DOHH2 (cell line): ENCODE data around the gene TMC4.

ENCODE experiments used
- H3F3A ChIP-seq: fragments of 200-600 bp; sonication (generic), shearing (Covaris generic); 2 replicates; pipeline ENCODE4 v1.6.0; 2016; ENCODE audit warnings: antibody characterized with exemption, mild to moderate bottlenecking; ENCODE audit not compliant: control insufficient read depth, insufficient read depth
- H3K27ac ChIP-seq: fragments of 200-600 bp; sonication (generic); 2 replicates; pipeline ENCODE4 v1.5.1; 2014; ENCODE audit warnings: low read depth, mild to moderate bottlenecking, low read length, moderate library complexity
- H3K27me3 ChIP-seq: fragments of 200-600 bp; sonication (generic); 2 replicates; pipeline ENCODE4 v1.6.1; 2014; ENCODE audit warnings: mild to moderate bottlenecking, low read length, mixed read lengths; ENCODE audit not compliant: control insufficient read depth
- H3K36me3 ChIP-seq: fragments of 200-600 bp; sonication (generic); 2 replicates; pipeline ENCODE4 v1.6.1; 2014; ENCODE audit warnings: mild to moderate bottlenecking, low read length, moderate library complexity, mixed read lengths; ENCODE audit not compliant: control insufficient read depth
- H3K4me1 ChIP-seq: fragments of 200-600 bp; sonication (generic); 2 replicates; pipeline ENCODE4 v1.6.1; 2014; ENCODE audit warnings: mild to moderate bottlenecking, low read length, mixed read lengths; ENCODE audit not compliant: control insufficient read depth
- H3K4me2 ChIP-seq: fragments of 200-600 bp; sonication (generic); 2 replicates; pipeline ENCODE4 v1.6.0; 2014; ENCODE audit warnings: mild to moderate bottlenecking, low read length, moderate library complexity
- H3K4me3 ChIP-seq: fragments of 200-600 bp; sonication (generic); 2 replicates; pipeline ENCODE4 v1.5.1; 2014; ENCODE audit warnings: mild to moderate bottlenecking, low read length, mixed read lengths
- H3K79me2 ChIP-seq: fragments of 200-600 bp; sonication (generic); 2 replicates; pipeline ENCODE4 v1.6.1; 2014; ENCODE audit warnings: mild to moderate bottlenecking, low read length, mixed read lengths; ENCODE audit not compliant: control insufficient read depth
- H3K9me2 ChIP-seq: fragments of 200-600 bp; sonication (generic); replicated peaks from 2 replicates; pipeline ENCODE4 v1.6.1; 2014; ENCODE audit warnings: mild to moderate bottlenecking, low read length, mixed read lengths; ENCODE audit not compliant: control insufficient read depth
- H3K9me3 ChIP-seq: fragments of 200-600 bp; sonication (generic); 2 replicates; pipeline ENCODE4 v1.6.1; 2014; ENCODE audit warnings: antibody characterized with exemption, low read length, mixed read lengths; ENCODE audit not compliant: control insufficient read depth, insufficient read depth
- H4K20me1 ChIP-seq: fragments of 200-600 bp; sonication (generic); 2 replicates; pipeline ENCODE4 v1.6.0; 2014; ENCODE audit warnings: low read depth, mild to moderate bottlenecking, antibody characterized with exemption, low read length, moderate library complexity; ENCODE audit not compliant: control insufficient read depth, insufficient read depth
- EZH2phosphoT487 ChIP-seq: fragments of 200-600 bp; sonication (generic); IDR thresholded peaks from 2 replicates; pipeline ENCODE4 v1.6.1; 2017; ENCODE audit warnings: borderline replicate concordance, mild to moderate bottlenecking, antibody characterized with exemption, low read length, moderate library complexity, mixed read lengths
- TF ChIP-seq, protein P1 (sequence below): fragments of 200-600 bp; sonication (generic); IDR thresholded peaks from one replicate; pipeline ENCODE4 v1.5.1; 2014; ENCODE audit warnings: antibody characterized with exemption, mild to moderate bottlenecking, low read depth, low read length; ENCODE audit not compliant: poor library complexity, severe bottlenecking

Gene TMC4

DNA sequence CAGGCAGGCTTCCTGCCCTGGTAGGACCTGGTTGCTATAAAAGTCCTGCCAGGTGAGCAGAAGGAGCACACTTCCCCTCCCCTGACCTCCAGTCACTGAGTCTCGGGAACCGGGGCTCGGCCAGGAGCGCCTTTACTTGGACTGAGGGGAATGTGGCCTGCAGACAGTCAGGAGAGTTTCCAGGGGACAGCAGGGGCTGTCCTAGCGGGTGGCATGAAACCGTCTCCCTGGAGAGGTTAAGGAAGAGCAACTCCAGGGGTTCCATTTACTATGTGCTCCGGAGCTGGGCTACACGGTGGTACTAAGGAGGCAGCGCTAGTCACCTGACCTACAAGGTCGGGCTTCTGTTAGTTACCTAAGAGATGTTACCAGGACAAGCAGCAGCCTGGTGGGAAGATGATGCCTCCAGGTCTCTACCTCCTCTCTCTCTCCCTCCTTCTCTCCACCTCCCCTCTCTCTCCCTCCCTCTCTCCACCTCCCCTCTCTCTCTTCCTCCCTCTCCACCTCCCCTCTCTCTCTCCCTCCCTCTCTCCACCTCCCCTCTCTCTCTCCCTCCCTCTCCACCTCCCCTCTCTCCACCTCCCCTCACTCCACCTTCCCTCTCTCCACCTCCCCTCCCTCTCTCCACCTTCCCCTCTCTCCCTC, 39.5 kb downstream of the TMC4 start:
- H4K20me1 ChIP-seq: 0 out of 2 replicates have a peak, but pooled peaks cover 3% of the 10 kb centered on the region
- no peaks in the 10 kb centered on the region for H3K9me2 ChIP-seq
- H3K79me2 ChIP-seq: peaks cover 9% of the 10 kb centered on the region
- H3K36me3 ChIP-seq: peaks cover 31% of the 10 kb centered on the region
- peaks cover 11% of the 10 kb centered on the region for H3K4me1 ChIP-seq
- no peaks in the 10 kb centered on the region for H3K9me3 ChIP-seq
- H3K27ac ChIP-seq: no peak overlapping the region
- H3F3A ChIP-seq: no peaks in the 10 kb centered on the region
- no peak overlapping the region for H3K4me2 ChIP-seq
- H3K27me3 ChIP-seq: no peaks in the 10 kb centered on the region
- TF ChIP-seq, protein P1, sequence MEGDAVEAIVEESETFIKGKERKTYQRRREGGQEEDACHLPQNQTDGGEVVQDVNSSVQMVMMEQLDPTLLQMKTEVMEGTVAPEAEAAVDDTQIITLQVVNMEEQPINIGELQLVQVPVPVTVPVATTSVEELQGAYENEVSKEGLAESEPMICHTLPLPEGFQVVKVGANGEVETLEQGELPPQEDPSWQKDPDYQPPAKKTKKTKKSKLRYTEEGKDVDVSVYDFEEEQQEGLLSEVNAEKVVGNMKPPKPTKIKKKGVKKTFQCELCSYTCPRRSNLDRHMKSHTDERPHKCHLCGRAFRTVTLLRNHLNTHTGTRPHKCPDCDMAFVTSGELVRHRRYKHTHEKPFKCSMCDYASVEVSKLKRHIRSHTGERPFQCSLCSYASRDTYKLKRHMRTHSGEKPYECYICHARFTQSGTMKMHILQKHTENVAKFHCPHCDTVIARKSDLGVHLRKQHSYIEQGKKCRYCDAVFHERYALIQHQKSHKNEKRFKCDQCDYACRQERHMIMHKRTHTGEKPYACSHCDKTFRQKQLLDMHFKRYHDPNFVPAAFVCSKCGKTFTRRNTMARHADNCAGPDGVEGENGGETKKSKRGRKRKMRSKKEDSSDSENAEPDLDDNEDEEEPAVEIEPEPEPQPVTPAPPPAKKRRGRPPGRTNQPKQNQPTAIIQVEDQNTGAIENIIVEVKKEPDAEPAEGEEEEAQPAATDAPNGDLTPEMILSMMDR: no peak
- TF ChIP-seq EZH2phosphoT487: no peak
- H3K4me3 ChIP-seq: no peak overlapping the region

- peaks cover 50% of the 10 kb centered on the region for H3K36me3 ChIP-seq
Measured at GRCh38 chr19:54129617-54129996, 43.4 kb downstream of the TMC4 start.

DNA sequence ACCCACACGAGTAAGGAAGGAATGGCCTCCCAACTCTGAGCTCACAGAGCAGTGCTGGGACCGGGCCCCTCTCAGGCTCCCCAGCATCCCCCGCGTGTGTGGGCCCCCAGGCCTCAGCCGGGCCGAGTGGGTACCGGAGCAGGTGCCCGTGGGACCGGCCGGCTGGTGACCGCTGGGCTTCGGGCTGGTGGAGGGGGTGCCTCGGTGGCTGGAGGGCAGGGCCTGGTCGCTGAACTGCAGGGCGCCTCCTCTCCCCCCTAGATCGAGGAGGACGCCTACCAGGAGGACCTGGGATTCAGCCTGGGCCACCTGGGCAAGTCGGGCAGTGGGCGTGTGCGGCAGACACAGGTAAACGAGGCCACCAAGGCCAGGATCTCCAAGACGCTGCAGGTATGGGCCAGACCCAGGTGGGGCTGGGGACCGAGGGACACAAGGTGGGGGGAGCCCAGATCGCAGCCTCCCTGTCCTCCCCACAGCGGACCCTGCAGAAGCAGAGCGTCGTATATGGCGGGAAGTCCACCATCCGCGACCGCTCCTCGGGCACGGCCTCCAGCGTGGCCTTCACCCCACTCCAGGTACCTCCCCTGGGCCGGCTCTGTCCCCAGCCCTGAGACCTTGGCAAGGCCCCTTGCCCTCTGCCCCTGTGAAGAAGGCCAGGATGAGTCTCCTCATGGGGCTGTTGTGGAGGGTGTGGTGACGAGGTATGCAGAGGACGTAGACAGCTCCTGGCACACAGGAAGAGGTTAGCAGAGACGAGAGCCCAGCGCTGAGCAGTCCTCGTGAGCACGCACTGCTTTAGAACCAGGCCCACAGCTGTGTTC, 44.0 kb downstream of the TMC4 start:
- Histone ChIP-seq H3K79me2 (no peaks in the 10 kb centered on the region), H3K27ac (no peak overlapping the region), H4K20me1 (0 out of 2 replicates have a peak, but pooled peaks cover 3% of the 10 kb centered on the region), H3K4me2 (no peak overlapping the region), H3K4me1 (no peaks in the 10 kb centered on the region), H3K4me3 (no peak overlapping the region), H3K27me3 (no peaks in the 10 kb centered on the region), H3K36me3 (peaks cover 56% of the 10 kb centered on the region), H3F3A (no peaks in the 10 kb centered on the region), H3K9me3 (no peaks in the 10 kb centered on the region), H3K9me2 (no peaks in the 10 kb centered on the region)
- TF ChIP-seq, protein P1: no peak
- no peak for TF ChIP-seq EZH2phosphoT487

More at GRCh38 chr19:54129617-54129996, 43.4 kb downstream of the TMC4 start:
- Histone ChIP-seq H3K27me3 (no peaks in the 10 kb centered on the region), H4K20me1 (0 out of 2 replicates have a peak, but pooled peaks cover 3% of the 10 kb centered on the region), H3K79me2 (no peaks in the 10 kb centered on the region), H3K27ac (no peak overlapping the region), H3K9me2 (no peaks in the 10 kb centered on the region), H3K9me3 (no peaks in the 10 kb centered on the region), H3K4me3 (no peak overlapping the region), H3K4me2 (no peak overlapping the region), H3K4me1 (no peaks in the 10 kb centered on the region), H3F3A (no peaks in the 10 kb centered on the region)
- no peak for TF ChIP-seq EZH2phosphoT487
- TF ChIP-seq, protein P1: no peak
